Neural crest cell (in vitro differentiated cells): ENCODE measurements around the gene B4GAT1. TPM values are rescaled to one million over a fixed set of nuclear protein-coding genes. Genes with fewer than 3 reads are reported as not detected.

ENCODE experiments used
- DNase-seq: peaks from one replicate; pipeline ENCODE4 v3.0.0; 2021; ENCODE audit warnings: low read depth, mixed read lengths, low spot score
- H3K27ac Mint-ChIP-seq: one replicate; pipeline ENCODE4 v1.8.0; 2021; ENCODE audit warnings: mild to moderate bottlenecking, mixed read lengths; ENCODE audit not compliant: unreplicated experiment
- H3K27me3 Mint-ChIP-seq: 2 replicates; pipeline ENCODE4 v1.8.0; 2021; ENCODE audit warnings: low read depth, mild to moderate bottlenecking, mixed read lengths
- H3K36me3 Mint-ChIP-seq: 2 replicates; pipeline ENCODE4 v1.8.0; 2021; ENCODE audit warnings: low read depth, mild to moderate bottlenecking, mixed read lengths
- H3K4me1 Mint-ChIP-seq: 2 replicates; pipeline ENCODE4 v1.8.0; 2021; ENCODE audit warnings: mixed read lengths
- H3K4me3 Mint-ChIP-seq: one replicate; pipeline ENCODE4 v1.8.0; 2021; ENCODE audit warnings: mild to moderate bottlenecking, mixed read lengths
- H3K9me3 Mint-ChIP-seq: 2 replicates; pipeline ENCODE4 v1.8.0; 2021; ENCODE audit warnings: mixed read lengths
- total RNA-seq: library from RNA; stranded (reverse); gene quantifications from 2 replicates; pipeline ENCODE4 v1.2.1, GENCODE V29; 2021
- TF ChIP-seq, protein P1 (sequence below): fragments of 200-600 bp; sonication (generic); conservative IDR thresholded peaks from 2 replicates; pipeline ENCODE4 v1.5.0; 2021; ENCODE audit warnings: antibody characterized with exemption, mild to moderate bottlenecking

Gene B4GAT1
- total RNA-seq, 1 donor from 2014 or later, result 43.8 TPM

DNA sequence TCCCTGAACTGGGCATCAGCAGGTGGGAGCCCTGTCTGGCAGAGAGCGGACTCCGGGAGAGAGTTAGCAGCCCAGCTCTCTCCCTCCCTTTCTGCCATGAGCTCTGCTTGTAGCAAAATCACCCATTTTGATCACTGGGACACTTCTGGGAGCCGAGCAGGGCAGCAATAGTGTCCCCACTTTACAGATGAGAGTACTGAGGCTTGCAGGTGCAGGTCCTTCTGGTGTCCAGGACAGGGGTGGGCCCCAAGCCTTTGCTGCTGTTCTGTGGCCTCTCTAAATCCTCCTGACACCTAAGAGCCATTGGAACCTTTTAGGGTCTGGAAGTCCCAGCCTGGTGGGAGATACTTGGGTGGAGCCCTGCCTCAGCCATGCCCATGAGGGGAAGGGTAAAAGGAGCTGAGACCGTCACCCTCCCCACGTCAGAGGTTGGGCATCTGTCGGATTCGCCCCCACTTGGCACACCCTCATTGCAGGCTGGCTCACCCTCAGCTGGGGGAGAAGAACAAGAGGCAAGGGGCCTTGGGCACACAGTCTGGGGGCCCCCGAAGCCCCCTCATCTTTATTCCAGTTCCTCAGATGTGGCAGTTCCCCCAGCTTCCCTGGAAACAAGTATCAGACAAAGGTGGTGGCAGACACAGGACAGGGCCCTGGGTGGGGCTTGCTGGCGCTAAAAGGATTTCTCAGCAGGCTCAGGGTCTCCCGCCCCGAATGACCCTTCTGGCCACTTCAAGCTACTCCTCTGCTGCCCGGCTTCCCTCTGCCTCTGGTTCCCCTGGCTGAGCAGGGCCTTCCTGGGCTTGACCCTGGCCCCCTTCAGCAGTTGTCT, 15.7 kb downstream of the B4GAT1 start:
- TF ChIP-seq, protein P1, sequence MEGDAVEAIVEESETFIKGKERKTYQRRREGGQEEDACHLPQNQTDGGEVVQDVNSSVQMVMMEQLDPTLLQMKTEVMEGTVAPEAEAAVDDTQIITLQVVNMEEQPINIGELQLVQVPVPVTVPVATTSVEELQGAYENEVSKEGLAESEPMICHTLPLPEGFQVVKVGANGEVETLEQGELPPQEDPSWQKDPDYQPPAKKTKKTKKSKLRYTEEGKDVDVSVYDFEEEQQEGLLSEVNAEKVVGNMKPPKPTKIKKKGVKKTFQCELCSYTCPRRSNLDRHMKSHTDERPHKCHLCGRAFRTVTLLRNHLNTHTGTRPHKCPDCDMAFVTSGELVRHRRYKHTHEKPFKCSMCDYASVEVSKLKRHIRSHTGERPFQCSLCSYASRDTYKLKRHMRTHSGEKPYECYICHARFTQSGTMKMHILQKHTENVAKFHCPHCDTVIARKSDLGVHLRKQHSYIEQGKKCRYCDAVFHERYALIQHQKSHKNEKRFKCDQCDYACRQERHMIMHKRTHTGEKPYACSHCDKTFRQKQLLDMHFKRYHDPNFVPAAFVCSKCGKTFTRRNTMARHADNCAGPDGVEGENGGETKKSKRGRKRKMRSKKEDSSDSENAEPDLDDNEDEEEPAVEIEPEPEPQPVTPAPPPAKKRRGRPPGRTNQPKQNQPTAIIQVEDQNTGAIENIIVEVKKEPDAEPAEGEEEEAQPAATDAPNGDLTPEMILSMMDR, result no peak
- Mint-ChIP-seq H3K9me3 (no peaks in the 10 kb centered on the region), H3K4me1 (peaks cover 30% of the 10 kb centered on the region), H3K36me3 (no peaks in the 10 kb centered on the region), H3K4me3 (no peak overlapping the region), H3K27ac (no peak overlapping the region), H3K27me3 (no peaks in the 10 kb centered on the region)
- DNase-seq, result no peak

GRCh38 chr11:66330931-66331330, 16.5 kb downstream of the B4GAT1 start:
- H3K27ac Mint-ChIP-seq, result no peak overlapping the region
- no peak overlapping the region for H3K4me3 Mint-ChIP-seq
- no peaks in the 10 kb centered on the region for H3K36me3 Mint-ChIP-seq
- peaks cover 25% of the 10 kb centered on the region for H3K4me1 Mint-ChIP-seq
- TF ChIP-seq, protein P1, result no peak
- H3K9me3 Mint-ChIP-seq, result no peaks in the 10 kb centered on the region
- H3K27me3 Mint-ChIP-seq, result no peaks in the 10 kb centered on the region
- no peak for DNase-seq

DNA sequence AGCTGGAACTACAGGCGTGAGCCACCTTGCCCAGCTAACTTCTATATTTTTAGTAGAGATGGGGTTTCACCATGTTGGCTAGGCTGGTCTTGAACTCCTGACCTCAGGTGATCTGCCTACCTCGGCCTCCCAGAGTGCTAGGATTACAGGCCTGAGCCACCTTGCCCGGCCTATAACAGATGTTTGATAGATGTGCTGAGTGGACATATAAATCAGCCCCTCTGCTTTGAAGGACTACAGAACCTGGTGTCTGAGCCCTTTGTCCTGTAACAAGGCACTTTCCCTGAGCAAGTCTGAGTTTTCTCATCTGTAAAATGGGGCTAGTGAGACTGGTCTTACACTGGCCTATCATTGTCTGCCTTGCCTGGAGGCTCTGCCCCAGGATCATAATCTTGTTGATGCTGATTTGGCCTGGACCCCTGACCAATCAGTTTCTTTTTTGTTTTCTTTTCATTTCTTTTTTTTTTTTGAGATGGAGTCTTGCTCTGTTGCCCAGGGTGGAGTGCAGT, 18.2 kb downstream of the B4GAT1 start:
- H3K36me3 Mint-ChIP-seq, result no peaks in the 10 kb centered on the region
- DNase-seq, result no peak
- H3K9me3 Mint-ChIP-seq, result no peaks in the 10 kb centered on the region
- peaks cover 28% of the 10 kb centered on the region for H3K4me1 Mint-ChIP-seq
- no peak overlapping the region for H3K4me3 Mint-ChIP-seq
- no peak overlapping the region for H3K27ac Mint-ChIP-seq
- no peaks in the 10 kb centered on the region for H3K27me3 Mint-ChIP-seq
- TF ChIP-seq, protein P1, result no peak

GRCh38 chr11:66328302-66329144, 18.9 kb downstream of the B4GAT1 start:
- H3K36me3 Mint-ChIP-seq, result no peaks in the 10 kb centered on the region
- no peak overlapping the region for H3K27ac Mint-ChIP-seq
- H3K27me3 Mint-ChIP-seq, result no peaks in the 10 kb centered on the region
- peaks cover 35% of the 10 kb centered on the region for H3K4me1 Mint-ChIP-seq
- TF ChIP-seq, protein P1, result peak; percentile 96
- DNase-seq, result peak; percentile 80
- H3K9me3 Mint-ChIP-seq, result peaks cover 2% of the 10 kb centered on the region
- peak overlapping the region; percentile 68 for H3K4me3 Mint-ChIP-seq

- peaks cover 8% of the 10 kb centered on the region for H3K9me3 Mint-ChIP-seq
- no peak for DNase-seq
- no peaks in the 10 kb centered on the region for H3K36me3 Mint-ChIP-seq
- H3K27ac Mint-ChIP-seq, result no peak overlapping the region
- H3K4me3 Mint-ChIP-seq, result no peak overlapping the region
- H3K4me1 Mint-ChIP-seq, result peaks cover 41% of the 10 kb centered on the region
- H3K27me3 Mint-ChIP-seq, result no peaks in the 10 kb centered on the region
- TF ChIP-seq, protein P1, result no peak
Measured at GRCh38 chr11:66328031-66328301, 19.5 kb downstream of the B4GAT1 start.
